Central memory CD8-positive, alpha-beta T cell (primary cell): Measurements from ENCODE around the gene FGF11.

Source experiments
- ATAC-seq: fragments of 150-1000 bp; cut with Tn5 transposase; replicated peaks from 2 replicates; pipeline ENCODE4 v1.10.0; 2022; ENCODE audit warnings: mild to moderate bottlenecking, moderate FRiP score, moderate number of reproducible peaks; ENCODE audit not compliant: poor library complexity, severe bottlenecking; ENCODE audit errors: extremely low read depth
- DNase-seq, 2 donors: peaks; one replicate each; pipeline ENCODE4 v3.0.0; 2021; ENCODE audit warnings: low spot score in 2 of 2
- H3K27ac Mint-ChIP-seq: one replicate; pipeline ENCODE4 v1.8.0; 2022; ENCODE audit warnings: low read depth, mild to moderate bottlenecking, moderate library complexity, mixed read lengths
- H3K27me3 Mint-ChIP-seq: one replicate; pipeline ENCODE4 v1.8.0; 2022; ENCODE audit warnings: mixed read lengths
- H3K36me3 Mint-ChIP-seq: one replicate; pipeline ENCODE4 v1.8.0; 2022; ENCODE audit warnings: mild to moderate bottlenecking, moderate library complexity, mixed read lengths; ENCODE audit not compliant: insufficient read depth
- H3K4me1 Mint-ChIP-seq: one replicate; pipeline ENCODE4 v1.8.0; 2022; ENCODE audit warnings: mixed read lengths
- H3K4me3 Mint-ChIP-seq: one replicate; pipeline ENCODE4 v1.8.0; 2022; ENCODE audit warnings: mild to moderate bottlenecking, moderate library complexity, mixed read lengths
- H3K9me3 Mint-ChIP-seq: one replicate; pipeline ENCODE4 v1.8.0; 2022; ENCODE audit warnings: mixed read lengths

FGF11 gene

DNA sequence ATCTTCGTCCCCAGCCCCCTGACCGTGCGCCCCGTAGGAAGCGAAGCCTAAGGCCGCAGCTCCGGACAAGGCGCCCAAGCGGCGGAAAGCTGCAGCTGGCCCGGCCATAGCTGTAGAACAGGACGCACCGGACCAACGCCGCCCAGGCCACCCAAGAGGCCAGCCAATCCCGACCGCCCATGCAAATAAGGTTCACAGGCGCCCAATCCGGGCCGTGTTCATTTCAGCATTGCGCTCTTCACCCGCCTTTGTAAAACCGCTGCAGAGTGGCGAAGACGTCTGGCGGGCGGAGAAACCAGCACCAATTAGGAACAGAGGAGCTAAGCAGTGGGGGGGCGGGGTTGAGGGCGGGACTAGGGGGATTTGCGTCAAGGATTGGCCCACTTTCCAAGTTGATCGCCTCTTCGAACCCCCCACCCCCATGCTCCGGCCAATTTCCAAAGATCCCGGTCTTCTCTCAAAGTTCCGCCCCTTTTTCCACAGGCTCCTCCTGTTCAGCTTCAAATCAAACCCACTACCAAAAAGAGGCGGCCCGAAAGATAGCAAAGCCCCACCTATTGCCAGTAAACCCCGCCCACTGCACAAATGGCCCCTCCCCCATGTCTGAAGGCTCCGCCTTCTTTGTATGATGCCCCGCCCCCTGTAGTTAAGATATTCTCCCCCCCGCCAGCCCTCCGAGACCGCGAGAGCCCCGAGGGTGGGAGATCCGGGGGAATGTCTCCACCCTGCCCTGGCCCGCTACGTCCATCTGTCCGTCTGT lies 35.2 kb upstream of the FGF11 start, which contains the start of gene TMEM256:
TMEM256 (minus strand) TSS at position 121 of the 760 bp plus-strand sequence; CDS start at position 108, 13 bp downstream.
- peaks cover 19% of the 10 kb centered on the region for H3K4me1 Mint-ChIP-seq
- peak; percentile 96 for ATAC-seq
- peaks cover 5% of the 10 kb centered on the region for H3K36me3 Mint-ChIP-seq

DNA sequence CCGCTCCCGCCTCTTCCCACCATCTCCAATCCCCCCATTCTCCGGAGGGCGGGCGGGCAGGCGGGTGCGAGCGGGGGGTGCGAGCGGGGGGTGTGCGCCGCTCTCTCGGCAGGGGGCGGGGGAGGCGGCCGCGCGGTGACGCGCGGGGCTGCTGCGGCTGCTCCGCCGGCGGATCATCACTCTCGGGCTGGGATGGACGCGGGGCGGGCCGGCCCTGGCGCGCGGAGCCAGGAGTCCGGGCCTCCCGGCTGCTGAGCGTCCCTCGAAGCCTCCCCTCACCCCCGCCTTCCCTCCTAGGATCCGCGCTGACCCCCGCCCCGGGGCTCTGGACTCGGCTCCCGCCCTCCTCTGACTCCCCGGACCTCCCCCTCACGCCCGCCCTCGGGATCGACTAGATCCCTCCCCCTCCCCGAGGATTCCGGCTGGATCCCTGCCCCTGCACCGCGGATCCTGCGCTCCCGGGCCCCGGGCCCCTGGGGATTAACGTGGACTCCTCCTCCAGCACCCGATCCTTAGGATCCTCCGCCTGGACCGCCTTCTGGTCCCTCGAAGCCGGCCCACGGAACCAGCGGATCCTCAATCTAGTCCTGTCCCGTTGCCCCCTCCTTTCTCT lies 34.5 kb upstream of the FGF11 start:
- ATAC-seq (peak; percentile 59), DNase-seq (no peak)
- Mint-ChIP-seq H3K27me3 (no peaks in the 10 kb centered on the region), H3K27ac (peak overlapping the region; percentile 78), H3K36me3 (peaks cover 5% of the 10 kb centered on the region), H3K9me3 (no peaks in the 10 kb centered on the region), H3K4me1 (peaks cover 19% of the 10 kb centered on the region), H3K4me3 (peak overlapping the region; percentile 93)

More for the DNA sequence above, 35.2 kb upstream of the FGF11 start, which contains the start of gene TMEM256:
- no peaks in the 10 kb centered on the region for H3K27me3 Mint-ChIP-seq
- no peaks in the 10 kb centered on the region for H3K9me3 Mint-ChIP-seq
- peak within 1 kb of the TSS; percentile 78 for H3K27ac Mint-ChIP-seq
- DNase-seq: peak; percentile 82 to 90
- peak within 1 kb of the TSS; percentile 93 for H3K4me3 Mint-ChIP-seq

DNA sequence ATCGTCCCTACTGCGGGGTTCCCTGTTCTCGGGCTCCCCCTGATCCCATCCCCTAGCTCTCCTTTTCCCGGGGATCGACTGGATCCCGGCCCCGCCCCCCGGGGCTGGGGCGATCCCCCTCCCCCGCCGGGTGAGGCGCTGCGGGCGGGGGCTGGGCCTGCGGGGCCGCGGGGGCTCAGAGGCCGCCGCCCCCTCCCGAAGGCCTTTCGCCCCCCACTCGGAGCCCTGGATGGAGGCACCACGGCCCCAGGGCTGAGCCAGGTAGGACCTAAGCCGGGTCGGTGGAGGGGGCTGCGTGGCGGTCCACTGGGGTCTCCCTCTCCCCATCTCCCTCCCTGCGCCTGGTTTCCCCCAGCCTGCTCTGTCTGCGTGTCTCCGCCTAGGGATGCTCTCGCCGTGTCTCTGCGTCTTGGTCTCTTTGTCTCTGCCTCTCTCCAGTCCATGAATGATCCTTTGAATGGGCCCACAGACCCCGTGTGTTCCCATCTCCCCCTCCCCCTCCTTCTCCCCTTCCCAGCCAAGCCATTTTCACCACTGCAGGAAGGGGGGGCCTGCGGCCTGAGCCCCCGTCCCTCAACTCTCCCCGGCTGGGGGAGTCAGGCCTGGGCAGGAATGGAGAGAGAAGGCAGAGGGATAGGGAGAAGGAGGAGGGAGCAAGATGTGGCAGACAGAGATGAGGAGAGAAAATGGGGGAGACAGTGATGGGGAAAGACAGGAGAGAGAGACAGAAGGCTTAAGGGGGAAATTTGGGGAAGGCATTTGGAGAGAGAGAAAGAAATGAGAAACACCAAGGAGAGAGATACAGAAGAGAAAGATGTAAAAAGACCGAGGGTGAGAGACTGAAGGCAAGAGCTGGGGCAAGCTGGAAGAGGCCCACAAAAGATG lies 33.7 kb upstream of the FGF11 start:
- DNase-seq (no peak), ATAC-seq (no peak)
- Mint-ChIP-seq H3K27me3 (no peaks in the 10 kb centered on the region), H3K36me3 (peaks cover 5% of the 10 kb centered on the region), H3K4me3 (peak overlapping the region; percentile 93), H3K4me1 (peaks cover 19% of the 10 kb centered on the region), H3K9me3 (no peaks in the 10 kb centered on the region), H3K27ac (peak overlapping the region; percentile 78)

DNA sequence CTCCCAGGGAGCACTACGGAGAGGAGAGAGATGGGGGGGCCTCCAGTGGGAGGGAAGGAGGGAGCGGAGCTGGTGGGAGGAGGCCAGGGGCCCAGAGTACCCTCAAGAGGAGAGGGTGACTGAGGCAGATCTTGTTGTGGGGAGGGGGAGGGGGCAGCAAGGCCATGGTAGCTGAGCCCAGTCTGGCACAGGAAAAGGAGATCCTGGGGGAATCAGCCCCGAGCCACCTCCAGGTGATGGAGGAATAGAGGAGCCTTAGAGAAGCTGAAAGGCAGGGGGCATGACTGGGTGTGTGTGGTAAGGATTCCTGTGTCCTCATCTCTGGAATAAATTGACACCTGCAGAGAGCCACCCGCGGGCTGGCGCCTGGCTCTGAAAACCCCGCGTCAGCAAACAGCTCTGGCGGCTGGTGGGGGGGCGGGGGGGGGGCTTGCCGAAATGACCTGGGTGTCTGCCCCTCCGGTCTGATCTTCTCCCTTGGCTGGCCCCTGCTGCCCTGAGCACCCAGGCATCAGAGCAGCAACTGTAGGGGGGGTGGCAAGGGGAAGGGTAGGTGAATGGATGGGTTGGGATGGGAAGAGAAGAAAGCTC lies 33.0 kb upstream of the FGF11 start:
- Mint-ChIP-seq H3K36me3 (peaks cover 5% of the 10 kb centered on the region), H3K4me1 (peaks cover 19% of the 10 kb centered on the region), H3K27me3 (no peaks in the 10 kb centered on the region), H3K4me3 (peak overlapping the region; percentile 93), H3K27ac (no peak overlapping the region), H3K9me3 (no peaks in the 10 kb centered on the region)
- ATAC-seq (no peak), DNase-seq (no peak)

DNA sequence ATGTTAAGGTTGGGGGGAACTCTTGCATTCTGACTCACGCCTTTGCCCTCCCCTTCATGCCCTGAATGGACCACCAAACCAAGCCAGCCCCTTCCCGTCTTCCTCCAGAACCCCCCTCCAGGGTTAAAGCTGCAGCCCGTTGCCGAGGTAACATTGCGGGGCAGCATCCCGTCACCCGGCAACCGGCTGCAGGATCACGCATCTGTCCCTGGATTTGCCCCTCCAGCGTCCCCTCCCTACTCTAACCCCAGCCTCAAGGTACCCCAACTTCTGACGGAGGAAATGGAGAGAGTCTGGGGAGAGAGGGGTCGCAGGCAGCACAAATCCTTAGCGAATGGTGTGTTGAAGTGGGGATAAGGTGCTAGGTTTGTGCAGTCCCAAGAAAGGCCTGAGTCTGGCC lies 32.2 kb upstream of the FGF11 start:
- Mint-ChIP-seq H3K4me1 (peaks cover 13% of the 10 kb centered on the region), H3K36me3 (peaks cover 5% of the 10 kb centered on the region), H3K27me3 (no peaks in the 10 kb centered on the region), H3K9me3 (no peaks in the 10 kb centered on the region), H3K4me3 (no peak overlapping the region), H3K27ac (no peak overlapping the region)
- DNase-seq: no peak
- no peak for ATAC-seq

DNA sequence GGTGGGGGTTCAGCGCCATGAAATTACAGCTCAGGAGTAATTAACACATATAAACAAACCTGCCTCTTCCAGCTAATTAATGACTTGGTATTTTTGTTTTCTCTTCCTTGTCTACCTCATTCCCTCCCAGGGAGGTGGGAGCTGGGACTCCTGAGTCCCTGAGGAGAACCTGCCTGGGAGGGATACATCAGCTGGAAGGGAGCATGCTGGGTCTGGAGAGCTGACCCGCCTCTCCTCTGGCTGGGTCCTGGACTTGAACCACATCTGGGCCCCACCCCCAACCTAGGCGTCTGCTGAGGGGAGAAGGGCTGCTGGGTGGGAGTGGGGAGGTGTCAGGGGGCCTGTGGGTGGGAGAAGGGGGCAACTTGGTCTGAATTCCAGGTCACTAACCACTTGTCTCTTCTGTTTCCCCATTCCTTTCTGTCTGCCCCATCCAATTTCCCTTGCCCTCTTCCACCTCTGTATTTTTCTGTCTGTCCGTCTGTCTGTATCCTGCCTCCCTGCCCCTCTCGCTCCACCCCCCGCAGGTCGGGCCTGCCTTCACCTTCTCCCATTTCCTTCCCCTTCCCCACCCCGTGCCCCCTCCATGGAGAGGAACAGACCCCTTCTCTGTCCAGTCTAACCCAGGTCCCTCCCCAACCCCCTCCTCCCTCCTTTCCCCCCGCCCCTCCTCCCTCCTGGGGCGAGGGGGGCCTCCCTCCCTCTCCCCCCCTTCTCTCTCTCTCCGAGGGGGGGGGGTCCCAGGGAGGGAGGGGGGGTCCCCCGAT lies 31.6 kb upstream of the FGF11 start, which contains the start of gene NLGN2:
NLGN2 (plus strand) TSS at position 361 of the 767 bp plus-strand sequence. CDS start 411 bp downstream, outside the sequence.
- no peaks in the 10 kb centered on the region for H3K27me3 Mint-ChIP-seq
- H3K36me3 Mint-ChIP-seq: peaks cover 5% of the 10 kb centered on the region
- peaks cover 13% of the 10 kb centered on the region for H3K4me1 Mint-ChIP-seq
- H3K27ac Mint-ChIP-seq: no peak within 1 kb of the TSS
- peak within 1 kb of the TSS; percentile 14 for H3K4me3 Mint-ChIP-seq
- DNase-seq (no peak), ATAC-seq (no peak)
- no peaks in the 10 kb centered on the region for H3K9me3 Mint-ChIP-seq

DNA sequence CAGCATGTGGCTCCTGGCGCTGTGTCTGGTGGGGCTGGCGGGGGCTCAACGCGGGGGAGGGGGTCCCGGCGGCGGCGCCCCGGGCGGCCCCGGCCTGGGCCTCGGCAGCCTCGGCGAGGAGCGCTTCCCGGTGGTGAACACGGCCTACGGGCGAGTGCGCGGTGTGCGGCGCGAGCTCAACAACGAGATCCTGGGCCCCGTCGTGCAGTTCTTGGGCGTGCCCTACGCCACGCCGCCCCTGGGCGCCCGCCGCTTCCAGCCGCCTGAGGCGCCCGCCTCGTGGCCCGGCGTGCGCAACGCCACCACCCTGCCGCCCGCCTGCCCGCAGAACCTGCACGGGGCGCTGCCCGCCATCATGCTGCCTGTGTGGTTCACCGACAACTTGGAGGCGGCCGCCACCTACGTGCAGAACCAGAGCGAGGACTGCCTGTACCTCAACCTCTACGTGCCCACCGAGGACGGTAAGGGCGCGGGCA lies 31.0 kb upstream of the FGF11 start:
- Mint-ChIP-seq H3K27ac (no peak overlapping the region), H3K4me1 (peaks cover 8% of the 10 kb centered on the region), H3K4me3 (peak overlapping the region; percentile 14), H3K27me3 (no peaks in the 10 kb centered on the region), H3K36me3 (peaks cover 7% of the 10 kb centered on the region), H3K9me3 (no peaks in the 10 kb centered on the region)
- DNase-seq: no peak
- no peak for ATAC-seq

DNA sequence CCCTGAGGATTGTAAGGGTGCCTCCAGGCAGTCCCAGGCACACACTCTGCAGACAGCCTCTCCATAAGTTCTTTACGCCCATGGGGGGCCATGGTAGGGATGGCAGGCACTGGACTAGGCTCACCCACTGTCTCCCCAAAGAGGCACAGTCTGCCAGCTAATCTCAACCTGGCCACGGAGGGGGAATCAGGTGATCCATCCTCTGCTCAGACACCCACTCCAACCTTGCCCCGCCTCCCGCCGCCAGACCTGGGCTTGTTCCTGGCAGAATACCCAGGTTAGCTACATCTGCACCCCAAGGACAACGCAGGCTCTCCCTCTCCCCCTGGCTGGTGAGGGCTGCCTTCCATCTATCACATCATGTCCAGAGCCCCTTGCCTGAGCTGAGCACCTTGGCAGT lies 30.4 kb upstream of the FGF11 start:
- ATAC-seq: no peak
- Mint-ChIP-seq H3K9me3 (no peaks in the 10 kb centered on the region), H3K4me3 (peak overlapping the region; percentile 14), H3K4me1 (peaks cover 7% of the 10 kb centered on the region), H3K27me3 (no peaks in the 10 kb centered on the region), H3K36me3 (peaks cover 7% of the 10 kb centered on the region), H3K27ac (no peak overlapping the region)
- no peak for DNase-seq

DNA sequence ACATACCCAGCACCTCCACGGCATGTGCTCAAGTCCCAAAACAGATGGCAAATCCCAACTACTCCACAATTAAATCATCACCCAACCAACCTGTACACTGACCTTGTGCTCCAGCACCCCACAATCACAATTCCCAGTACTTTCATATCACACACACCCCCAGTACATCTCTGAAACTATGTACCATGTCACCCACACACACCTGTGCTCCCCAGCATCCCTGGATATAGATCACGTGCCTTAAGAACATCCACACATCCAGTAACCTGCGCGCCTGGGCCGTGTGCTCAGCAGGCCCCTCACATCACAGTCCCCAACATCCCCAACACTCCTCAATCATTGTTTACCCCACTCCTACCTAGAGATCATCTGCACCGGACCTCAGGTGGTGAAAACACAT lies 29.6 kb upstream of the FGF11 start:
- Mint-ChIP-seq H3K36me3 (peaks cover 3% of the 10 kb centered on the region), H3K9me3 (no peaks in the 10 kb centered on the region), H3K4me1 (no peaks in the 10 kb centered on the region), H3K27me3 (no peaks in the 10 kb centered on the region), H3K27ac (no peak overlapping the region), H3K4me3 (no peak overlapping the region)
- no peak for DNase-seq
- no peak for ATAC-seq

DNA sequence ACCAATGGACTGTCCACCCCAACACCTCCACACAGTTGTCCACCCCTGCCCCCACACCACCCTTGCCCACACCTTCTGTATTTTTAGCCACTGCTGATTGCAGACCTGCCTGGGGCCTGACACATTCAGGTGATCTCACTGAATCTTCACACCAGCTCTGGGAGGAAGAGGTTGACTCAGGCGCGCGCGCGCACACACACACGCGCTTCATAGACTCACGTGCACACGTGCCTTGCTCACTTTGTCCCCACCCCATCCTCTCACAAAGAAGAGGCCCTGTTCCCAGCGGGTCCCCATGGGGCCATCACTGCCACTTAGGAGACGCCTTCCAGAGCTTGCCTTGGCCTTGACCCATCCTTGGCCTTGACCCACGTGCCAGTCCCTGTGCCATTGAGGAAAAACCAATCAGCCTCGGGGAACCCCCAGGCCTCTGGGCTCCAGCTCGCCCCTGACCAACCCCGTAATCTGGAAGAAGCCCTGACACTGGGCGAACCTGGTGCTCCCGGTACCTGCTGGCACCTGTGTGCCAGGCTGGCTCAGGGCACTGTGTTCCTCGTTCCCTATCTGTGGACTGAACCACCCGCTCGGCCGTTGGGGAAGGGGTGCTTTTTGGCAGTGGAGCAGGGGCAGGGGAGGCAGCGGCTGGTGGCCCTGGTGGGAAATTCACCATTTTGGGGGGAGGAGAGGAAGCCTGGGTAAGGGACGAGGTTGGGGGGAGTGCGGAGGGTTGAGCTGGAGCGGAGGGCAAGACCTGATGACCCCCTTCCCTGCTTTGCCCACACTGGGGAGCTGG lies 28.5 kb upstream of the FGF11 start:
- Mint-ChIP-seq H3K4me1 (no peaks in the 10 kb centered on the region), H3K27ac (no peak overlapping the region)

DNA sequence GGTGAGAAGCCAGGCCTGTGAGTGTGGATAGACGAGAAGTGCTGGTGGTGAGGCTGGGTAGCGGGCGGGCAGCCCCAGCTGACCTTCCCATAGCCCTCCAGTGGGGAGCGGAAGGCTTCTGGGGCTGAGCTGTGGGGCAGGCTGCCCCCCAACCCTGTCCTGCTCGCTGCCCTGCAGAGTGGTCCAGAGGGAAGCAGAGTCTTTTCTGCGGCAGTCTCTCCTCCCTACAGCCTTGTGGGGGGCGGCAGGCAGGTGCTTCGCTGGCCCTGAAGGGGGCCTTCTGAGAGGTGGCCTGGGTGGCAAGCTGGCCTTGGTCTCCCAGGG lies 27.9 kb upstream of the FGF11 start:
- Mint-ChIP-seq H3K27me3 (no peaks in the 10 kb centered on the region), H3K36me3 (peaks cover 3% of the 10 kb centered on the region), H3K4me1 (no peaks in the 10 kb centered on the region), H3K27ac (no peak overlapping the region), H3K4me3 (no peak overlapping the region), H3K9me3 (no peaks in the 10 kb centered on the region)
- ATAC-seq (no peak), DNase-seq (no peak)

More for the DNA sequence above, 28.5 kb upstream of the FGF11 start:
- H3K36me3 Mint-ChIP-seq: peaks cover 3% of the 10 kb centered on the region
- DNase-seq: no peak
- no peak for ATAC-seq
- H3K9me3 Mint-ChIP-seq: no peaks in the 10 kb centered on the region
- H3K4me3 Mint-ChIP-seq: no peak overlapping the region
- H3K27me3 Mint-ChIP-seq: no peaks in the 10 kb centered on the region
